NCI-H1092 (cell line): Measurements from ENCODE around the gene BRS3.
A peak's percentile ranks its signal among the peaks of the same experiment; 100 is the strongest.
"Not testable (repeated sequence)": the region's sequence is repeated elsewhere in the genome, so short reads cannot be mapped to it uniquely, and the experiment has no call there.

Experiments
- DNase-seq: peaks from one replicate; lab custom pipeline; 2025; lab: John Stamatoyannopoulos, UW

BRS3 gene

DNA sequence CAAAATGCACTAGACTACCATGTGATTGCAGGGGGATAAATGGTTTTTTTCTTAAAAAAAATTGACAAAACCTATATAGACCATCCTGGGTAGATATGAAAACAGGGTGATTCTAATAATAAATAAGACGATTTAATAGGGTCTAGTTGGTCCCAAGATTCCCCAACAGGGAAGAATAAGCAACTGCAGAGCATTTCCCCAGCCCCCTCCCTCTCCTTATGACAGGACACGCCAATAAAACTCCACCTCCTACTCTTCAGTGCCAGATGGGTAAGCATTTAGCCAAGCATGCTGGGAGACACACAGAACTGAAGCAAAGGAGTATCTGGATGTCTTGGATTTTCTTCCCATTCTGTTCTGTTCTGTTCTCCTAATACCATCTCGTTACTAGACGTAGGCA is at the start of gene BRS3:
Gene BRS3 (plus strand): TSS at position 301 of the 400 bp plus-strand sequence. CDS start 168 bp downstream, outside the sequence.
- no peak for DNase-seq

DNA sequence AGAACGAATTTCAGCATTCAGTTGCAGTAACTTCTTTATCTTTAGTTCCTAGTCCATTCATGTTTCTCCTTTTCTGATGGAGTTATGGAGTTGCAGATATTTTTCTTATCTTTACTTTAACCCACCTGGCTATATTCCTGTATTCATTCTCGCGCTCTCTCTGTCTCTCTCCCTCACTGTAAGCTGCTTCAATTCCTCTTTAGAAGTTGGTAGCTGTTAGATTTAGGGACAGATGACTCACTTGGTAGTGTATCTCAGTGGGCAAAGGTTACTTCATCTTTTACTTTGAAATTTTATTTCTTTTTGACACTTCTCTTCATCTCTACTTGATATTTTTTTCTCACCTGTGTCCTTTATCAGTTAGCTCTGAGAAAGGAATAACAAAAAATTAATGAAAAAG is 49.6 kb upstream of the BRS3 start:
- DNase-seq: no peak

DNA sequence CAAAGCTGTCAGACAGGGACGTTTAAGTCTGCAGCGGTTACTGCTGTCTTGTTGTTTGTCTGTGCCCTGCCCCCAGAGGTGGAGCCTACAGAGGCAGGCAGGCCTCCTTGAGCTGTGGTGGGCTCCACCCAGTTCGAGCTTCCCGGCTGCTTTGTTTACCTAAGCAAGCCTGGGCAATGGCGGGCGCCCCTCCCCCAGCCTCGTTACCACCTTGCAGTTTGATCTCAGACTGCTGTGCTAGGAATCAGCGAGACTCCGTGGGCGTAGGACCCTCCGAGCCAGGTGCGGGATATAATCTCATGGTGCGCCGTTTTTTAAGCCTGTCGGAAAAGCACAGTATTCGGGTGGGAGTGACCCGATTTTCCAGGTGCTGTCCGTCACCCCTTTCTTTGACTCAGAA is 42.1 kb upstream of the BRS3 start:
- not testable (repeated sequence) for DNase-seq

DNA sequence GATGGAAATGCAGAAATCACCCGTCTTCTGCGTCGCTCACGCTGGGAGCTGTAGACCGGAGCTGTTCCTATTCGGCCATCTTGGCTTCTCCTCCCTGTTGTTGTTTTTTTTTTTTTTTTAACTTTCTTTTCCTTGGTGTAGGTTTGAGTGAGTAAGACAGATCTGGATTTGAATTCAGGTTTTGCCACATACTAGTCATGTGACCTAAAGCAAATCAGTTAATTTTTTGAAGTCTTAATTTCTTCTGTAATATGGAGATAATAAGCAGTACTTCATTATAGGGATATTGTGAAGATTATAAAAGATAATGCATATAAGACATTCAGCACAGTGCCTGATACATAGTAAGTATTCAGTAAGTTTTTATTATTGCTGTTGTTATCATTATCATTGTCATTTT is 41.5 kb upstream of the BRS3 start:
- DNase-seq: no peak

DNA sequence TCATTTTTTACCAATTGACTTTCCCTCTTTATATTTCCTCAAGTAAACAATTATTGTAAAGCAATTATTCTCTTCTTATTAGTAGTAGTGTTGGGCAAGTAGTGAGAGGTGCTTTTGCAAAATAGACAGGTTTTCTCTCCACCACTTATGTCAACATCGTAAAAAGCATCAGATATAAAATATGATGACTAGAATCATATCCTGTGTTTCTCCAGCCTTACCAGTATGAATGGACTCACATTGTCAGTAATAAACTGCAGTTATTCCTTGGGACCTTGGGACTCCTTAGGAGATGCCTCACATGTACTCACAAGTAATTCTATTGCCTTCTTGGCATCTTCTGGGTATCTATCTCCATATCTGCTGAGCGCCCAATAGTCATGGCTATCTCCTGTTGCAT is 40.4 kb upstream of the BRS3 start:
- no peak for DNase-seq

DNA sequence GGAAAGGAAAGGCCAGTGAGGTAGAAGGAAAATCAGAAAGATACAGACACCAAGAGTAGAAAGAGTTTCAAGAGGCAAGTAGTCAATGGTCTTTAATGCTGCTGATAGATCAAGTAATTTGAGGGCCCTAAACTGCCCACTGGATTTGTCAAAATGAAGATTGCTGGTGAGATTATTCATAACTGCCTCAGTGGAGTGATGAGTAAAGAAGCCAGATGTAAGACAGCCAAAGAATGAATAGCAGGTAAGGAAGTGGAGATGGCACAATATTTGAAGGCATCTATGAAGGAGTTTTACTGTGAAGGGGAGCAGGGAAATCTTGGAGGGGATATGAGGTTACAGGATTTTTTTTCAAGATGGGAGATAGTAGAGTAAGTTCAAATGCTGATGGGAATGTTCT is 39.8 kb upstream of the BRS3 start:
- DNase-seq: no peak

DNA sequence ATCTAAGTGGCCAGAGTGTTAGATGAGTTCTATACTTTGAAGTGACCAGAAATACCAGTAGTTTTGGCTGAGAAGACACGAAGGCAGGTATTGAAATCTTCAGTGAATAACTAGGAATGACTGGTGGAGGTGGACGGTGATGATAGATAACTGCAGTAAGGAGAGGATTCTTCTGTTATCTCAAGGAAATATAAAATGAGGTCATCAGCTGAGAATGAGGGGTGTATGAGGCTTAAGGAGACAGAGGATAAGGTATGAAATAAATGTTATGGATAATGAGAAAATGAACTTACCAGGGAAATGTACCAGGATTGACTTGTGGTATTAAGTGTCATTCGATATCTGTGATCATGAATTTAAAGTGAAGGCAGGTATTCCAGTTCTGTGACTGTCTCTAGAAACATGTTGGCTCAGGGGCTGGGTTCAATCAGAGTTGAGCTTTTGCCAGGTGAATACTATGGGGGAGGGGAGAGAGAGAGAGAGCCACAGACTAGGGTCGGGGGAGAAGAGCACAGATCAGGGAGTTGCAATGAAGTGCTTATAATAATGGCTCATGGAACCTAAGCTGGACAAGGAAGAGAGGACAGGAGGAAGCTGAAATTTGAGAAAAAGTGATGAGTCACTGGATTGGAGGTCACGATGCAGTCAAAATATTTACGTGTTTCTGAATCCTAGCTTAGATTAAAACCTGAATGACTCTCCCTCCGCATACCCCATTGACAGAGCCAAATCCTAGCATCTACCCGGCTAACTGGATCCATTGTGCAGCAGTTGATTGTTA is 37.5 kb upstream of the BRS3 start:
- DNase-seq: no peak

DNA sequence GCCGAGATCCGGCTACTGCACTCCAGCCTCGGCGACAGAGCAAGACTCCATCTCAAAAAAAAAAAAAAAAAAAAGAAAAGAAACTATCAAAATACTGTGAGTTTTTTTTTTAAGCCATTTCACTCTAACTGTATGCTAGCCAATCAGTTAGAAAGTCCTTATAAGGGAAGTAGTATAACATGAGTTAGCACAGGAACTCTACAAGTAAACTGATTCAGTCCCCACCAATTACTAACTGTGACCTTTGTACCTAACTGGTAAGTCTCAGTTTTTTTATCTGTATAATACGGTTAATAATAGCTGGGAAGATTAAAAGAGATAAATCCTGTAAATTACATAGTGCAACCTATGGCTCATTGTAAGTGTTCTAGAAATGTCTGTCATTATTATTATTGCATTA is 35.1 kb upstream of the BRS3 start:
- no peak for DNase-seq

DNA sequence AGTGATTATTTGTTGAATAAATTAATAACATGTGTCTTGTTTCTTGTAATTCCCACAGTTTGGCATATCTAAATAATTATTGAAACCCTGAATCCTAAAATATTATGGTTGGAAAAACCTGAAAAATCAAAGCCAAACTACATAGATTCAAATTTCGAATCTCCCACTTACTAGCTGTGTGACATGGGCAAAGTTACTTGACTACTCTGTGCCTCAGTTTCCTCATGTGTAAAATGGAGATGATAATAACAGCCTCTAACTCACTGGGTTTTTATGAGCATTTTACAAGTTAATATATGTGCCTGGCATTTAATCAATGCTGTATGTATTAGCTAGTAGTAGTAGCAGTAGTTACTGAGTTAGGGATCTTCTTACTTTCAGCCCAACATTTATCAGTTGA is 34.6 kb upstream of the BRS3 start:
- DNase-seq: no peak

DNA sequence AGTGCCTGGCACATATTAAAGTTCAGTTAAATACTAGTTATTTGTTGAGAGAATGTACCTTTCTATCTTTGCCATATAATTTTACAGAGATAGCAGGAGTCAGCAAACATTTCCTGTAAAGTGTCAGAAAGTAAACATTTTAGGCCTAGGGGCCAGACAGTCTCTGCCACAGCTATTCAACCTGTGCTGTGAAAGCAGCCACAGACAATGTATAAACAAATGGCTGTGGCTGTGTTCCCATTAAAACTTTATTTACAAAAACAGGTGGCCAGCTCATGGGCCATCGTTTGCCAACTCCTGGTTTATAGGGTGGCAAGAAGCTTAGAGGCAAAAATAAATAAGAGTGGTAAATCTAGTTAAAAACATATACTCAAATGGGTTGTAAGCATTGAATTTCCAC is 34.0 kb upstream of the BRS3 start:
- peak; percentile 6 for DNase-seq

DNA sequence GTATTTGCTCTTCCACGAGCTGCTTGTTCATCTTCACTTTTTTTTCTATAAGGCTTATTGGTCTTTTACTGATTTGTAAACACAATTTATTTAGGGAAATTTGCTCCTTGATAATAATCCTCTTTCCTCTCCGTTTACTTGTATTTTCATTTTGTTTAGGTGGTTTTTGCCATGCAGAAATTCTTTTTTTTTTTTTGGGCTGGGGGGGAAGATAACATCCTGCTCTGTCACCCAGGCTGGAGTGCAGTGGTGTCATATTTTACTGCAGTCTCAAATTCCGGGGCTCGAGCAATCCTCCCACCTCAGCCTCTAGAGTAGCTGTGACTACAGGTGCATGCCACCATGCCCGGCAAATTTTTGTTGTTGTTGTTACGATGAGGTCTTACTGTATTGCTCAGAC is 31.6 kb upstream of the BRS3 start:
- DNase-seq: no peak

DNA sequence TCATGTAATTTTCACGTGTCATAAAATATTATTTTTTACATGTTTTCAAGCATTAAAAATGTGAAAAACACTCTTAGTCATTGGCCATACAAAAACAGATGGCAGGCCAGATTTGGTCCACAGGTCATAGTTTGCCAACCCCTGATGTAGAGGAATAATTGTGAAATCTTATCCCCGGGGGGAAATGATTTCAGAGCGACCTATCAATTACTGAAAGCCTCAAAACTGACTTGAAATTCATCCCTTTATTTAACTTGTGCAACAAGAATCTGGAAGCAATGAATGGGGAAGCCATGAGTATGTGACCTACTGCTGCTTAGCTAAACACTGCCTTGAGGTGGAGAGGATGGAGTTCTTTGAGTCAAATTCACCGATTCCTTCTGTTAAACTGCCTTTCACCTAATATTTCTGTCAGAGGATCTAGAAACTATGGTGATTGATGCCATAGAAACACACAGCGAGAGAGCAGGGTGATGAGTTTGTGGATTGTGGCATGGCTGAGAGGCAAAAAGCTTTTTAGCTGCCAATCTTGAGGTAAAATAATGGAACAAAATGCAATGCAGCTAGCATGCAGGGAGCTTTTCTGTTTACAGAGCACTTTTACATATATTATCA is 30.3 kb upstream of the BRS3 start:
- peak; percentile 19 for DNase-seq

DNA sequence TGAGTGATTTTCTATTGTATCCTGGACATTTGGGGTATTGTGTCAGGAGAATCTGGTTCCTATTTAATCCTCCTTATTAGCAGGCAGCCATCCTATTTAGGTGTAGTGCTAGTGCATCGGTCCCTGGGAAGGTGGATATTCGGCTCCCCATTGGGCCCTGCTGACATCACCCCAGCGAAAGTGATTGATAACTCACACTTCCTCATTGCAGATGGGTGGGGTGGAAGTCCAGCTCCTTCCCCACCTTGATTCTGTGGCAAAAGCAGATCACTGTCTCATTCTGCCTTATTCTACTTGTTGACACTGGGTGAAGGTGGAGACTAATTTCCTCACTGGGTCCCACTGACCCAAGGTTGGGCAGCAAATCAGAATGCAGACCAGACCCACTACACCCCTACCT is 23.2 kb upstream of the BRS3 start:
- DNase-seq: no peak

DNA sequence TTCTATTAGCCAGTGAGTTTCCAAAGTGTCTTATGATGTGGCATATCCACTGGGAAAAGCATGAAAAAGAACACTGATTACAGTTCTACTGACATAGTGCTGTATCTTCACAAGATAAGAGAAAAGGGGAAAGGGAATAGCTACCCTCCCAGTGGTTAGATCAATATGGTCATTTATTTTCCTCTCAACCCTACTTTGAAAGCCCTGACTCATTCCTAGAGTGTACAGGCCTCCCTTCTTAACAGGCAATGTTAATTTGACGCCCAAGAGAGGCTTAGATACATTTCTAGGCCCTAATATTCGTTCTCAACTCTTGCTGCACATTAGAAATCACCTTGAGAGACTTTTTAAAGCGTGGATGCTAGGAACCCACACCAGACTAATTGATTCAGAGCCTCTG is 20.4 kb upstream of the BRS3 start:
- no peak for DNase-seq

DNA sequence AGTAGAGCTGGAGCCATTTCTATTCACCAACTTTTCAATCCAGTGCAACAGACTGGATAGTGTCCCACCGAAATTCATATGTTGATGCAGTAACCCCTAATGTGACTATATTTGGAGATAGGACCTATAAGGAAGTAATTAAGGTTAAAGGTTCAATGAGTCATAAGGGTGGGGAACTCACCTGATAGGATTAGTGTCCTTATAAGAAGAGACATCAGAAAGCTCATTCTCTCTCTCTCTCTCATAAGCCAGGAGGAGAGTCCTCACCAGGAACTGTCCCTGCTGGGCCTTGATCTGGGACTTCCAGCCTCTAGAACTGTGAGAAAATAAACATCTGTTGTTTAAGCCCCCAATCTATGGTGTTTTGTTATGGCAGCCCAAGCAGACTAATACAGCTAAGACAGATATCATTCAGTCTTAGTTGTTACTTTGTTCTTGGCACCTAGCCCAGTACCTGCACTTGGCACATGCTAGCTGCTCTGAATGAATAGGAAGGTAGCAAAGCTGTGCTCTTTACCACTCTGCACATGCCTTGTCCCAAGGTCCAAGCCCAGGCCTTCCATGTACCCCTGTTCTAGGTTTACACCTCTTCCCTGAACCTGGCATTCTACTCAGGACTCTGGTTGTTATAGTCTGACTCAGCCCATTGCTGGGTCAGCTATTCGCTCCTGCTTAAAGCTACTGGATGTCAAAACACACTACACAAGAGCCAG is 19.2 kb upstream of the BRS3 start:
- DNase-seq: no peak

DNA sequence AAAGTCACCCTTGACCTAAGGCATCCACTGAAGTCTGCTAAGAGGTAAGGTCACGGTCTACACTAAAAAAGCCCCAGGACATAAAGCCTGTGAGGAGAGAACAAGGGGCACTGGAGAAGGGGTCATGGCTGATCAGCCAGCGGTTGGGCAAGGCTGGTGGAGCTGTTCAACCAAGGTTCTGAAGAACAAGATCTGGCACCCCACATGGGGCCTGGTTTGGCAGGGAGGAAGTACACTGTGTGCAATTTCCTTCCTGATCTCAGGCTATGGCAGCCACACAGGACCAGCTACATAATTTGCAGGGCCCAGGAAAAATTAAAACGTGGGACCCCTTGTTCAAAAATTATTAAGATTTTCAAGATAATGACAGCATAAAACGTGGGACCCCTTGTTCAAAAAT is 14.1 kb upstream of the BRS3 start:
- DNase-seq: no peak

DNA sequence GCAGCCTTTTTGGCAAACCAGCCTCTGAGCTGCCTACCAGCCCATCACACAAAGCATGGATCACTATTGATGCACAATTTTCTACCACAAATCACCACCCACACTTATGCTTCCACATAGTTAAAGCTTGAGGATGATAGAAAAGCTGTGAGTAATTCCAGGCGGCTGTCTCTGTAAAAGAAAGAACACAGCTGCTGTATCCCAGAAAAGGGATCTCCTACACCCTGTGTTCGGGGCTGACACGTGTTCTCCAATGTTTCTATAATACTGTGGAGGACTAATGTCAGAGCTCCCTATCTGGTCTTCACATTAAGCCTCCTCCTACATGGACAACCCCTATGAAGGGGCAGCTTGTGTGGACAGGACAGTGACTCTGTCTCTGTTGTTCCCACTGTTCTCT is 12.5 kb upstream of the BRS3 start:
- DNase-seq: no peak

DNA sequence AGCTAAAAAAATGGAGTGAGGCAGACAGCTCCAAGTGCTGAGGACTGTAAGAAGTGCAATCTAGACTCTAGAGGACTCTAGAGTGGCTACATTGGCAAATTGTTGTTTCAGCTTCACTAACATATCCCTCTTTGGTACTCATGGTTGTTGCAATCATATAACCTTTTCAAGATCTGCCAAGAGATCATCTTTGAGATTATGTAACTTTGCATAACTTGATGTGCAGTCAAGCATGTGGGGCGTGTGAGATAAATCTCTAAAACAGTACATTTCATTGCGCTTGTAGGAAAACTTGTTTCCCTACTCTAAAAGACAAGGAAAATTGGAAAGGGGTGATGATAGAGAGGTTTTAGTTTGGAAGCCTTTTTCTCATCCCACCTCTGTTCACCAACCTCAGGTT is 11.2 kb upstream of the BRS3 start:
- DNase-seq: no peak

DNA sequence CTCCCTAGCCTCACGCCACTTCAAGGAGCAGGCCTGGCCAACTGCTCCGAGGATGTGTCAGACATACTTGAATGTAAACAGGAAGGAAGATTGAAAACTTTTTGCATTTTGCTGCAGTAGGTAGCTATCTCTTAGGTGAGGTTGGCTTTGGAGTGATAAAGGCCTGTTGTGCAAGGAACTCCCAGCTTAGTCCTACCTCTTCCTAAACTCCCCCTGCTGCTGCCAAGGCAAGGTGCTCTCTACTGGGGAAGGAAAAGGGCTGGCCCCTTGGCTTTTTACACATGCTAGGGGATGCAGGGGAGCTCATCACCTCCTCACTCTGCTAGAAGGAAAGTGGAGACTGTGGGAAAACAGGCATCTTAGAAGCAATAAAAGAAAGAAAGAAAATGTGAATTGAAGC is 10.7 kb upstream of the BRS3 start:
- DNase-seq: no peak

DNA sequence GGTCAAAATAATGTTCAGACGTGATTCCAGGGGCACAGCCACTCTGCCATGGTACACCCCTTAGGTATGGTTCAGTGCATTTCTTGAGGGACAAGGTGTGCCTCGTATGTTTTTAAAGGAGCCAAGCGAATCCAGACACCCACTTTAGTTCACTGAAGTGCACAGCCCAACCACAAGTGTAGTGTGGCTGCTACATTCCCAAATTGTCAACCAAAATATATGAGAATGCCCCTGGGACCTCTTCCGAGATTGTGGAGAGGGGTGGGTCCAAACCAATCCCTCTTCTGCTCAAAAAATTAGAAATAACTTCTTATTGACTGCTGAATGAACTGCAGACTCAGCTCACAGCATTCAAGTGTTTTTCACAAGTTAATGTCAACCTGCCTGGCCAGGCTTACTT is 7.4 kb upstream of the BRS3 start:
- DNase-seq: no peak

DNA sequence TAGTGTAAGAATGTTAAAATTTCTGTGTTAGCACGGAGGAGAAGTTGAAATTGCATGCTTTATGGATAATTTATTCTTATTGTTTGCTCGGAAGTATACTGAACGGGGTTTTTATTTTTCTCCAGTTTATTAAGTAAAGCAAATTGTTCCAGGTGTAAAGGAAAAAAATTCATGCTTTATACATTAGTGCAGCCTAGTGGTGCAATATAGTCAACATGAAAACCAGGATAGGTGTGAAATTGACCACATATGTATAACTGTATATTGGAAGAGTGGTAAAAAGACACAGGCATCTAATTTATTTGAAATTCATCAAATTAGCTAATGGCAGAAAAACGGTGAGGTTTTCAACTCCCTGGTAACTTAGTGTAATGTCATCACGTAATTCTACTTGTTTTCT is 959 bp downstream of the BRS3 start:
- DNase-seq: no peak

DNA sequence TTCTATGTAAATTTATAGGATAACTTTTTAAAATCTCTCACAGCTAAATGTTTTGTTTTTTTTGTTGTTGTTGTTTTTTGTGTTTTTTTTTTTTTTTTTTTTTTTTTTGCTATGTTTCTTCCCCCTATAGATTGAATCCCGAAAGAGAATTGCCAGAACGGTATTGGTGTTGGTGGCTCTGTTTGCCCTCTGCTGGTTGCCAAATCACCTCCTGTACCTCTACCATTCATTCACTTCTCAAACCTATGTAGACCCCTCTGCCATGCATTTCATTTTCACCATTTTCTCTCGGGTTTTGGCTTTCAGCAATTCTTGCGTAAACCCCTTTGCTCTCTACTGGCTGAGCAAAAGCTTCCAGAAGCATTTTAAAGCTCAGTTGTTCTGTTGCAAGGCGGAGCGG is 4.1 kb downstream of the BRS3 start:
- no peak for DNase-seq

DNA sequence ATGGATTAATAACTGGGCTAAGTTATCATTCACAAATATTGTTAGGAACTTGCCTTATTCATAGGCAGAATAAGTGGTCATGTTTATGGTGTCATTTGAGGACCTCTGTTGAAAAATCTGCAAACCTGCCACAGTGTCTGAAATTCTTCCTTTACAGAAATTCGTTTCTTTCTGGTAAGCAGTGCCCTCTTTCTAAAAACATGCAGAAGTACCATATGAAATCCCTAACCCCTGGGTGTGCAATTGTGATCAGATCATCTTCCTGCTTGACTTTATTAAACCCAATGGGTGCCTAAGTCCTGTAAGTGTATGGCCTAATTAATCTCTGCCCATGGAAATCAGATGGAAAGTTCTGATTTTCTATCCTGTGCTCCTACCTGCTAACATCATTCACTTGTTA is 5.3 kb downstream of the BRS3 start:
- no peak for DNase-seq
